CD4-positive, alpha-beta T cell treated with Interleukin-6 at 100 ng/mL for 8 hours (primary cell): ENCODE results near the gene TULP4.
"Not testable (repeated sequence)": the region's sequence is repeated elsewhere in the genome, so short reads cannot be mapped to it uniquely, and the experiment has no call there.

Experiments used
- DNase-seq: peaks from one replicate; pipeline ENCODE4 v3.0.0-alpha.2; 2020; ENCODE audit warnings: mixed read lengths, low spot score

Gene TULP4

GRCh38 chr6:158470023-158470422 lies 157.8 kb downstream of the TULP4 start:
- not testable (repeated sequence) for DNase-seq

DNA sequence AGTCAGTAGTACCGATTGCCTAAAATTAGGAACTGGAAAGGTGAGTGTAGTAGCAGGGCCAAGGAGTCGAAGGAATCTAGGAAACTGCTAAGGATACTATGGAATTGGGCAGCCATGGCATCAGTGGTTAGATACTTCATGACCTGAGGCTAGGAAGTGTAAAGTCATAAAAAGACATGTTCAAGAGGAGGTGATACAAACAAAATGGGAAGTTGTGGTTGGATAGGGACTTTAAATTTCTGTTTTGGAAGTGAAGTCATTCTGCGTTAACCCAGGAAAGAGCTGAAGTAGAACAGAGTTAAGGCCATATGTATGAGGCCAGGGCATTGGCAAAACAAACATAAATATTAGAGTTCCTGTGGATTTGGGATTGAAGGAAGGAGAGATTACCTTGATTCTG lies 159.1 kb downstream of the TULP4 start:
- DNase-seq: no peak

- no peak for DNase-seq
Observed at GRCh38 chr6:158472447-158472846, 160.2 kb downstream of the TULP4 start.

GRCh38 chr6:158474961-158475343 lies 162.7 kb downstream of the TULP4 start:
- no peak for DNase-seq

GRCh38 chr6:158475344-158476302 lies 163.4 kb downstream of the TULP4 start:
- DNase-seq: no peak

- DNase-seq: no peak
Observed at GRCh38 chr6:158476389-158476788, 164.1 kb downstream of the TULP4 start.

- not testable (repeated sequence) for DNase-seq
Observed at GRCh38 chr6:158477722-158478121, 165.5 kb downstream of the TULP4 start.

- no peak for DNase-seq
Observed at GRCh38 chr6:158480989-158481388, 168.7 kb downstream of the TULP4 start.

- DNase-seq: no peak
Observed at GRCh38 chr6:158481690-158482473, 169.6 kb downstream of the TULP4 start.

- no peak for DNase-seq
Observed at GRCh38 chr6:158485431-158485830, 173.2 kb downstream of the TULP4 start.

DNA sequence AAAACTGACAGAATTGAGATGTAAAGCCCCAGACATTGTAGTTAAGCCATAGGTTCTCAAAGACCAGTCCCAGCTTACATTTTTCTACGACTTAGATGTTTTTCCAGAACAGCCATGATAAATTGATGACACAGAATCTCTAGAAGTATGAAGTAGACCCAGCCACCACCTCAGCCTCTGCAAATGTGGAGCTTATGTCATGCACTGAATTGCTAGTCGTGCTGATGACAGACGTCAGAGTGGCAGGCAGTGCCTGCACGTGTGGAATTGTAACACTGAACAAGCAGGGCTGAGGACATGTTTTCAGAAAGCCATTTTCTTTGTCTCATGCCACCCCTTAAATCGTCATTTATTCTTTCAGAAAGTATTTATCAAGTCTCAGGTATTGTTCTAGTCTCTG lies 175.2 kb downstream of the TULP4 start:
- no peak for DNase-seq

- no peak for DNase-seq
Observed at GRCh38 chr6:158488065-158488464, 175.8 kb downstream of the TULP4 start.

GRCh38 chr6:158489441-158489840 lies 177.2 kb downstream of the TULP4 start:
- no peak for DNase-seq

DNA sequence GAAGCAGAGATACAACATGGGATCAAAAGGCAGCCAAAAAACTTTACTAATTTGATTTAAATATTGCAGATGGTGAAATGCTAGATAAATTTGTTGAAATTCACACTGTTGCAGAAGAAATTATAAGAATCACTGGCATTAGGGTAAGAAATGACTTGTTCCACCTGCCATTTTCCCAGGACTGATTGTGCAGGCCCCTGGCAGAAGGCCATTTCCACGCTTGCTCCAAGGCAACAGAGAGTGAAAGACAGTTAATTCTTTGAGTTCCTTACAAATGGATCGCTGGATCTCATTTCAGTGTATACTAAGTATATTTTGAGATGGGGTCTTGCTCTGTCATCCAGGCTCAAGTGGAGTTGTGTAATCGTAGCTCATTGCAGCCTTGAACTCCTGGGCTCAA lies 180.6 kb downstream of the TULP4 start:
- DNase-seq: no peak

DNA sequence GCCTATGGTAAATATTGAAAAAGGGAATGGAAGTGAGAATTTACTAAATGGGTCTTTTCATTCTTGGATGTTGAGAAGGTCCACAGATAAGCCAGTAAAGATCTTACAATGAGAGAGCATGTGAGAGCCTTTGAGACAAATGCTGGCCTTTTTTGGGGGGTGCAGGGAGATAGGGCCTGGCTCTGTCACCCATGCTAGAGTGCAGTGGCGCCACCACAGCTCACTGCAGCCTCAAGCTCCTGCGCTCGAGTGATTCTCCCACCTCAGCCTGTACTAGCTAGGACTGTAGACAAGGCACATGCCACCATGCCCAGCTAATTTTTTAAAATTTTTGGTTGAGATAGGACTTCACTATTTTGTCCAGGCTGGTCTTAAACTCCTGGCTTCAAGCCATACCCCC lies 184.4 kb downstream of the TULP4 start:
- no peak for DNase-seq

DNA sequence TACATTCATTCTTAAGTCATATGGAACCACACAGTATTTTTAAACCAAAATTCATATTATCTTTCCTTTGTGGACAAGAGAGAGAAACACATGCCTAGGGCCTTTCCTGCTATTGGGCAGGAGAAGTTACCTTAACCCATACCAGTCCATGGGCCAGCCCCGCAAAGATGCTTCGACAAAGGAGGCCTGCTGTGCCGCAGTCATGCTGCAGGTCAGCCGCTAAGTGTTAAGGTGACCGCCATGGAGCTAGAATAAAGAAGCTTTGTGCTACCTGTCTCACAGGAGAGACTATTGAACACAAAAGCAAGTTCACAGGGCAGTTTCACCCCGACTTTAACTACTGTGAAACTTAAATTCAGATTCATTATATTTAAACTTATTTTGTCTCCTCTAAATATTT lies 185.4 kb downstream of the TULP4 start:
- no peak for DNase-seq

DNA sequence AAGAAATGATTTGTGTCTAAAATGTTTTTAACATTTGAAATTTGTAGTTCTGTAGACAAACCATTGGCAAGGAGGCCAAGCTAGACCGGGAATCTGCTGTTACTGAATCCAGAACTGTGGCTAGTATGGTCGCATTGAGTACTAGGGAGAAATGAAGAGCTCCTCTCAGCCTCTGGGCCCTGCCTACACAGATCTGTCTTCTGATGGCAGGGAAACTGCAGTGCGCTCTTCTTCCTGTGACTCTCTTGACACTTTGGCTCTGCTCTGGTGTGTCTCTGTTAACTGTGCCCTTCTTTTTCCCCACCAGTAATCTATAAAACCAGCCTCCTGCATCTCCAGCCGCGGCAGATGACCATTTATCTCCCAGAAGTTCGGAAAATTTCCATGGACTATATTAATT lies 186.1 kb downstream of the TULP4 start:
- no peak for DNase-seq

DNA sequence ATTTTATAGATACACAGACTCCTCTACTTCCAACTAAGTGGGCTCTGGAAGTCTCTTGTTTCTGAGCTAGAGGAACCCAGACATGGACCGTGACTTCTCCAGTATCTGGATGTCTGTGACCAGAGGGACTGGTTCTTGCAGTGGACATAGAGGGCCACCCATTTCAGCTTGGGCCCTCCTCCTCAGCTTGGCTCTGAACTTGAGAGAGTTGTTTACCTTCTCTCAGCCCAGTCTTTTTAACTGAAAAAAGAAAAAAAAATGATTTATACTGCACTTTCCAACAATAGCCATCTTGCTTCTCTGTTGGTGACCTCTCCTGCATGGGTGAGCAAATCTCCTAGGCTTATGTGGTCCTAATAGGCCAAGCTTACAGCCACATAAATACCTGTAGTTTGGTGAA lies 187.3 kb downstream of the TULP4 start:
- no peak for DNase-seq

DNA sequence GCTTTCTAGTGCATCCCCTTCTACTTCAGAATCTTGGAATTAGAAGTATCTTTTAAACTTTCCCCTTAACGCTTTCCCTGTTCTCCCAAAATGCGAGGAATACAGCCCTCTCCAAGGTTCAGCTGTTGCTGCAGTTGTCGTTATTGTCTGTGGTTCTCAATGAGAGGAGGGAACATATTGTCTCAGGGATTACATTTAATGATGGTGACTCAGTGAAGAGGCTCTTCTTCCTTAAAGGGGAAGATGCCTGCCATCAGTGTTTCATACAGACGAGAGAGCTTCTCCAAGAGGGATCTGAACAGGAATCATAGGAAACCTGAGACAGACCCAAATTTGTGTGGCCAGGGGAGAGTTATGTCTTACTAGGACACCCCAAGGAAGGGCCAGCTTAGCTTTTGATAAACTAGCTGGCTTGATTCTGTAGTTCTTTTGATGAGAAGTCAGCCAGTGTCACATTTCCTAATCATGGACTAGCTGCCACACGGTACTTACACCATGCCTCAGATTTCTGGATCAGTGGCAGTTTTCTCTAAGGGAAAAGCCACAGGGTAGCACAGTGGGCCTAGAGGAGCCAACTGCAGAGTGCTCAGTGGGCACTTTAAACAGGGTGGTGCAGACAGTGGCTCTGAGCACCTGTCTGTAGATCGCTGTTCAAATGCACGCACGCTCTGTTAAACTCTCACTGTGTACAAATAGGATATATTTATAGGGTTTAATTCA lies 187.9 kb downstream of the TULP4 start:
- DNase-seq: no peak

GRCh38 chr6:158501360-158502262 lies 189.3 kb downstream of the TULP4 start:
- DNase-seq: no peak

- DNase-seq: no peak
Observed at GRCh38 chr6:158502263-158502950, 190.1 kb downstream of the TULP4 start.
